Epithelial cell of proximal tubule (primary cell): ENCODE results near the gene TFF2. TPM values are rescaled to one million over a fixed set of nuclear protein-coding genes. Genes with fewer than 3 reads are reported as not detected.

ENCODE experiments used
- DNase-seq: peaks from one replicate; pipeline ENCODE4 v3.0.0-alpha.2; 2011; ENCODE audit warnings: low read depth
- H3K4me3 ChIP-seq: 2 replicates; pipeline ENCODE4 v1.5.1; 2011; ENCODE audit warnings: low read depth, mild to moderate bottlenecking, low read length
- CTCF ChIP-seq: conservative IDR thresholded peaks from 2 replicates; pipeline ENCODE4 v1.5.1; 2012; ENCODE audit warnings: low read depth, mild to moderate bottlenecking, low read length
- total RNA-seq: library from RNA; depleted of rRNA; stranded (reverse); fragments of >200 nt; gene quantifications from 2 replicates; pipeline ENCODE4 v1.2.3, GENCODE V29; 2015

TFF2 gene
- total RNA-seq, 1 donor from 2014 or later = not detected

GRCh38 chr21:42305707-42306147 is 45.1 kb downstream of the TFF2 start:
- DNase-seq = no peak
- no peak for TF ChIP-seq CTCF
- H3K4me3 ChIP-seq = no peak overlapping the region

- no peak overlapping the region for H3K4me3 ChIP-seq
- no peak for TF ChIP-seq CTCF
- no peak for DNase-seq
These were observed 46.0 kb downstream of the TFF2 start for GRCh38 chr21:42304556-42305454.

GRCh38 chr21:42303443-42303842 is 47.4 kb downstream of the TFF2 start:
- H3K4me3 ChIP-seq = no peak overlapping the region
- TF ChIP-seq CTCF = no peak
- no peak for DNase-seq

- no peak for TF ChIP-seq CTCF
- DNase-seq = no peak
- no peak overlapping the region for H3K4me3 ChIP-seq
These were observed 48.0 kb downstream of the TFF2 start for GRCh38 chr21:42302794-42303193.

- DNase-seq = no peak
- H3K4me3 ChIP-seq = no peak overlapping the region
- TF ChIP-seq CTCF = no peak
These were observed 48.6 kb downstream of the TFF2 start for GRCh38 chr21:42302076-42302650.

GRCh38 chr21:42301371-42302075 is 49.3 kb downstream of the TFF2 start:
- TF ChIP-seq CTCF = no peak

More at GRCh38 chr21:42301371-42302075, 49.3 kb downstream of the TFF2 start:
- no peak overlapping the region for H3K4me3 ChIP-seq
- no peak for DNase-seq
